IMR-90 (cell line): ENCODE data around the gene PALLD. TPM values are rescaled to one million over a fixed set of nuclear protein-coding genes. Genes with fewer than 3 reads are reported as not detected.

Experiments used
- ATAC-seq: fragments of 200-7000 bp; cut with Tn5 transposase; 2 replicates; pipeline ENCODE4 v1.9.1; 2020; ENCODE audit warnings: low read depth, mild to moderate bottlenecking, moderate library complexity
- BruUV-seq: library from RNA; stranded (reverse); fragments of 400-500 nt; replicated peaks from 2 replicates; lab custom pipeline; 2021; lab: Mats Ljungman, UMichigan
- CTCF ChIA-PET: fragments of 300-600 bp; formaldehyde crosslinking; extraction: SDS; loops from one replicate; lab custom pipeline; 2021; ENCODE audit warnings: antibody characterized with exemption; lab: Yijun Ruan, JAX
- POLR2A ChIA-PET: fragments of 300-600 bp; sonication (Branson Sonifier 250); formaldehyde crosslinking; loops from one replicate; lab custom pipeline; 2022; ENCODE audit warnings: antibody characterized with exemption; ENCODE audit not compliant: unreplicated experiment; lab: Charles Lee
- DNase-seq: peaks from one replicate; pipeline ENCODE4 v3.0.0; 2013
- H2AFZ ChIP-seq: replicated peaks from 2 replicates; pipeline ENCODE3; 2013; ENCODE audit warnings: low read length, mild to moderate bottlenecking; ENCODE audit not compliant: poor library complexity
- H2AK5ac ChIP-seq: 2 replicates; pipeline ENCODE4 v1.6.1; 2013; ENCODE audit warnings: low read depth, low read length, inconsistent platforms
- H2AK9ac ChIP-seq: replicated peaks from 2 replicates; pipeline ENCODE3; 2013; ENCODE audit warnings: mild to moderate bottlenecking, low read depth, low read length, moderate library complexity; ENCODE audit not compliant: poor library complexity
- H2BK120ac ChIP-seq: 2 replicates; pipeline ENCODE4 v1.6.1; 2013; ENCODE audit warnings: low read depth, low read length, inconsistent platforms
- H2BK15ac ChIP-seq: 3 replicates; pipeline ENCODE4 v1.6.1; 2013; ENCODE audit warnings: low read depth, low read length, inconsistent platforms
- H2BK20ac ChIP-seq: 2 replicates; pipeline ENCODE4 v1.6.1; 2013; ENCODE audit warnings: low read depth, mild to moderate bottlenecking, inconsistent platforms, low read length, moderate library complexity
- H2BK5ac ChIP-seq: 2 replicates; pipeline ENCODE4 v1.6.1; 2013; ENCODE audit warnings: mild to moderate bottlenecking, low read depth, low read length, inconsistent platforms; ENCODE audit not compliant: poor library complexity, severe bottlenecking
- H3K14ac ChIP-seq: replicated peaks from 2 replicates; pipeline ENCODE4 v1.6.1; 2013; ENCODE audit warnings: low read depth, low read length, inconsistent platforms
- H3K18ac ChIP-seq: 2 replicates; pipeline ENCODE4 v1.6.1; 2013; ENCODE audit warnings: low read depth, low read length, control low read depth
- H3K23ac ChIP-seq: 2 replicates; pipeline ENCODE4 v1.6.1; 2013; ENCODE audit warnings: low read depth, low read length, inconsistent platforms
- H3K27ac ChIP-seq: 2 replicates; pipeline ENCODE4 v1.5.1; 2013; ENCODE audit warnings: mild to moderate bottlenecking, control low read depth, low read length; ENCODE audit not compliant: insufficient read depth
- H3K27me3 ChIP-seq: 2 replicates; pipeline ENCODE4 v1.6.1; 2013; ENCODE audit warnings: low read length; ENCODE audit not compliant: control insufficient read depth, insufficient read depth
- H3K36me3 ChIP-seq: 2 replicates; pipeline ENCODE4 v1.6.1; 2013; ENCODE audit warnings: low read length, mixed read lengths; ENCODE audit not compliant: control insufficient read depth, insufficient read depth
- H3K4ac ChIP-seq: 2 replicates; pipeline ENCODE4 v1.6.1; 2013; ENCODE audit warnings: low read depth, low read length, inconsistent platforms
- H3K4me1 ChIP-seq: 2 replicates; pipeline ENCODE4 v1.6.1; 2013; ENCODE audit warnings: low read length, mixed read lengths; ENCODE audit not compliant: control insufficient read depth, insufficient read depth
- H3K4me2 ChIP-seq: 2 replicates; pipeline ENCODE4 v1.6.1; 2013; ENCODE audit warnings: low read depth, mild to moderate bottlenecking, control low read depth, low read length, moderate library complexity
- H3K4me3 ChIP-seq: 2 replicates; pipeline ENCODE4 v1.5.1; 2013; ENCODE audit warnings: low read depth, mild to moderate bottlenecking, control low read depth, low read length, moderate library complexity; ENCODE audit not compliant: insufficient read depth
- H3K56ac ChIP-seq: 2 replicates; pipeline ENCODE4 v1.6.1; 2013; ENCODE audit warnings: low read length, inconsistent platforms; ENCODE audit not compliant: insufficient read depth; ENCODE audit errors: extremely low read depth
- H3K79me1 ChIP-seq, 2 experiments: 2 replicates each; pipeline ENCODE4 v1.6.1; 2013; ENCODE audit warnings: low read length in 2 of 2, inconsistent platforms in 1 of 2, low read depth in 1 of 2
- H3K9ac ChIP-seq: 2 replicates; pipeline ENCODE4 v1.6.1; 2013; ENCODE audit warnings: low read depth, low read length, control low read depth
- H3K9me1 ChIP-seq: 2 replicates; pipeline ENCODE4 v1.6.1; 2013; ENCODE audit warnings: low read length, inconsistent platforms; ENCODE audit not compliant: insufficient read depth
- H3K9me3 ChIP-seq: 2 replicates; pipeline ENCODE4 v1.6.1; 2013; ENCODE audit warnings: low read length; ENCODE audit not compliant: control insufficient read depth, insufficient read depth
- H4K20me1 ChIP-seq: 2 replicates; pipeline ENCODE4 v1.6.1; 2013; ENCODE audit warnings: low read length, inconsistent platforms; ENCODE audit not compliant: insufficient read depth
- H4K5ac ChIP-seq: 2 replicates; pipeline ENCODE4 v1.6.1; 2013; ENCODE audit warnings: mild to moderate bottlenecking, low read depth, low read length, control low read depth
- H4K8ac ChIP-seq, 2 experiments: 2 replicates each; pipeline ENCODE4 v1.6.1; 2013; ENCODE audit warnings: low read depth in 2 of 2, low read length in 2 of 2, control low read depth in 1 of 2, inconsistent platforms in 1 of 2
- H4K91ac ChIP-seq: 2 replicates; pipeline ENCODE4 v1.6.1; 2013; ENCODE audit warnings: low read depth, low read length, inconsistent platforms; ENCODE audit not compliant: insufficient read depth
- FOS ChIP-seq: fragments of 150-350 bp; IDR thresholded peaks from 2 replicates; pipeline ENCODE4 v1.6.1; 2016; ENCODE audit warnings: low read depth, low read length
- MAFK ChIP-seq: IDR thresholded peaks from 2 replicates; pipeline ENCODE4 v1.6.1; 2012; ENCODE audit warnings: low read depth, low read length, improper control_type of control experiment
- USF2 ChIP-seq: fragments of 150-350 bp; IDR thresholded peaks from 2 replicates; pipeline ENCODE4 v1.6.1; 2017; ENCODE audit warnings: mild to moderate bottlenecking, antibody characterized with exemption, low read length, low read depth
- WGBS, 2 experiments: methylation state at CpG; one replicate each; pipeline versions ENCODE4 v1.1.5 to v1.1.7; 2013; ENCODE audit warnings: missing lambda C conversion rate in 2 of 2; ENCODE audit not compliant: insufficient read length in 1 of 2; ENCODE audit errors: extremely low coverage in 2 of 2; 5-methylcytosine and 5-hydroxymethylcytosine counted together
- dilution Hi-C: fragments of 300-500 bp; cut with HindIII; formaldehyde crosslinking; loops from one replicate; pipeline ENCODE4 v1.14.3; 2018; ENCODE audit warnings: low sequenced_read_pairs; ENCODE audit not compliant: unreplicated experiment
- in situ Hi-C: fragments of 300-500 bp; cut with MboI; formaldehyde crosslinking; loops from 3 replicates; pipeline ENCODE4 v1.14.3; 2019; ENCODE audit warnings: low sequenced_read_pairs, inconsistent platforms, mixed read lengths
- intact Hi-C: fragments of 100-400 bp; cut with micrococcal nuclease; formaldehyde crosslinking; loops from 2 replicates; pipeline ENCODE4 v1.10.0; 2022
- polyA plus RNA-seq, 3 experiments: library from polyadenylated mRNA; depleted of rRNA; stranded (reverse); fragments of >200 nt; gene quantifications; 2 replicates each; pipeline ENCODE4 v1.2.3, GENCODE V29; 2012; ENCODE audit warnings: low replicate concordance in 1 of 3
- total RNA-seq: library from RNA; depleted of rRNA; stranded (reverse); fragments of >200 nt; gene quantifications from 2 replicates; pipeline ENCODE4 v1.2.3, GENCODE V29; 2012

Gene PALLD
- total and polyA plus RNA-seq, 2 of the 4 experiments (the other 2 are of a cell fraction) = 91.0 to 91.9 TPM

DNA sequence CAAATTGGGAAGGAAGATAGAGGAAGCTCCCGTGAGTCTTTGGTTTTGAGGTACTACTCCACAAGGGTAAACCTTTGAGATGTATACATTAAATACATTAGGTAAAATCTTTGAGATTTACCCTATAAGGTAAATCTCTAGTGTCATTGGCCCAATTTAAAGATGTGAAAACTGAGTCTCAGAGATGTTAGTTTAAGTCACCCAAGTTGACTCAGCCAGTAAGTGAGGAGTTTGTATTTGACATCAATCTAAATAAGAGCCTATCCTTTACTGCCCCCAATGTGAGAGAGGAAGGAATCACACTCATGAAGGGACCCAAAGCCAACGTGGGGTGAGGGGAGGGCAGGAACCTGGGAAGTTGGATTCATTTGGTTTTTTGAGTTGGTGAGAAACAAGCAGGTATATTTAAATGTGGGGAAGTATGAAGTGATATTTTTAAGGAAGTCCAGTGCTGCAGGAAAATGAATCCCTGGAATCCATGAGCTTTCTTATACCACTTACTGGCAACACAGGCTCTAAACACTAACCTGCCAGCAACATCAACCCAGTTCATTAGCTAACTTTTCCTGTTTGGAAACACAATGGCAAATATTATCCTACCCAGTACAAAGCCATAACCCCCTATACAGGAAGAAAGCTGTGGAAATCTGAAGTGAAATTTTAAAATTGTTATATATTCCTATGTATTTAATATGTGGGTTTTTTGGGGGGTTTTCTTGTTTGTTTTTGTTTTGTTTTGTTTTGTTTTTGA lies 55.3 kb downstream of the PALLD start (continued):
- TF ChIP-seq FOS (no peak), MAFK (no peak)

DNA sequence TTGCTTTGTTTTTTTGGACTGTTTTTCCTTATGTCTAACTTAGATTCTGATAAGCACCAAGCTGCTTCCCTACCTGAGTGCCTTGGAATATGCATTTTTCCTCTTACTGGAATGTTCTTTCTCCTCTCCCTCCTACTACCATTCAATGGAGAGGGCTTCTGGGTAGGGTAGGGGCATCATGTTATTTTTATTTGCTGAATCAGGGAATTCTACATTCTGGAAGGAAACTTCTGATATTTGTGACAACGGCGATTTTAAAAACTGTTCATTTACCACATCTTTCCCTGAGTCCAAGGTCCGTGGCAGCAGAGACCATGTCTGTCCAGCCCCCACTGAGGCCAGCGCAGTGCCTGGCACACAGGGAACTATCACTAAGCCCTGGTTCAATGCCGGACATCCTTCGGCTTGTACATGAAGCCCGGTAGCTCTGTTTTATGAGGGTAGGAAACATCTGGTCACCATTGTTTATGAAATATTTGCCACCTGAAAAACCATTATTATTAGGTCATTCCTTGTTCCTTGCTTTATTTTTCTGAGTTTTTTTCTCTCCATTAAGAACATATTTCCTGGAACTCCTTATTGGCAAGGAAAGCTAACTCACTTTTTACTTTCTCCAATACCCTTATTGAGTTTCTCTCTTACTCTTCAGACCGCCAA lies 57.0 kb downstream of the PALLD start:
- no CpG with 5 or more reads among the region's 8 CpGs for WGBS, 2 experiments
- Histone ChIP-seq H2BK120ac (no peak overlapping the region; the same call in 1 of the 2 replicates), H2BK15ac (peak overlapping the region; percentile 57; the same call in 1 of the 3 replicates), H3K4ac (peak overlapping the region; percentile 54; the same call in 1 of the 2 replicates), H4K5ac (no peak overlapping the region), H3K14ac (no peak overlapping the region), H4K20me1 (no peaks in the 10 kb centered on the region), H4K8ac (no peak overlapping the region), H3K4me3 (no peak overlapping the region), H3K36me3 (no peaks in the 10 kb centered on the region), H2AFZ (peak overlapping the region; percentile 68), H3K18ac (no peak overlapping the region), H3K4me2 (no peak overlapping the region), H3K27ac (no peak overlapping the region), H3K27me3 (no peaks in the 10 kb centered on the region), H2BK20ac (peak overlapping the region; percentile 60), H3K9ac (no peak overlapping the region), H3K23ac (no peak overlapping the region), H2AK5ac (peak overlapping the region; percentile 53; the same call in 1 of the 2 replicates), H2BK5ac (no peak overlapping the region), H3K9me3 (no peaks in the 10 kb centered on the region), H3K9me1 (peaks cover 11% of the 10 kb centered on the region; the same call in 1 of the 2 replicates), H3K4me1 (peaks cover 19% of the 10 kb centered on the region), H2AK9ac (no peak overlapping the region), H3K79me1 (no peaks in the 10 kb centered on the region), H3K56ac (no peak overlapping the region), H4K91ac (0 out of 2 replicates have a peak overlapping the region, but pooled peaks have one; percentile 18)
- TF ChIP-seq USF2 (no peak), MAFK (peak; percentile 93)
- dilution Hi-C loops = no loop called here
- DNase-seq (no peak), ATAC-seq (no peak)
- intact Hi-C loops = no loop called here
- no TSS peak for BruUV-seq
- POLR2A ChIA-PET = no interaction called here
- in situ Hi-C loops = no loop called here
- CTCF ChIA-PET = no interaction called here
